CD8-positive, alpha-beta memory T cell (primary cell): Measurements from ENCODE around the gene ASH1L. TPM values are rescaled to one million over a fixed set of nuclear protein-coding genes. Genes with fewer than 3 reads are reported as not detected.

Experiments
- CTCF ChIA-PET: fragments of 350-600 bp; sonication (Branson Sonifier 250); formaldehyde crosslinking; loops from one replicate; lab custom pipeline; 2021; ENCODE audit warnings: antibody characterized with exemption; lab: Charles Lee
- POLR2A ChIA-PET: fragments of 350-600 bp; sonication (Branson Sonifier 250); formaldehyde crosslinking; loops from one replicate; lab custom pipeline; 2021; ENCODE audit warnings: antibody characterized with exemption; lab: Charles Lee
- DNase-seq, 5 donors: peaks; one replicate each; pipeline versions ENCODE4 v3.0.0 to v3.0.0-alpha.2; 2020 to 2022; ENCODE audit warnings: mixed read lengths in 1 of 5
- H3K27ac ChIP-seq: one replicate; pipeline ENCODE4 v1.7.0; 2013; ENCODE audit warnings: low read depth, mild to moderate bottlenecking, low read length, moderate library complexity
- H3K27me3 ChIP-seq: 2 replicates; pipeline ENCODE4 v1.7.0; 2013; ENCODE audit warnings: low read length, mild to moderate bottlenecking; ENCODE audit not compliant: insufficient read depth, poor library complexity, severe bottlenecking
- H3K36me3 ChIP-seq: 2 replicates; pipeline ENCODE4 v1.7.0; 2013; ENCODE audit warnings: mild to moderate bottlenecking, low read length, moderate library complexity; ENCODE audit not compliant: insufficient read depth
- H3K4me1 ChIP-seq: 2 replicates; pipeline ENCODE4 v1.7.0; 2013; ENCODE audit warnings: mild to moderate bottlenecking, low read length, moderate library complexity; ENCODE audit not compliant: insufficient read depth
- H3K4me3 ChIP-seq: 2 replicates; pipeline ENCODE4 v1.7.0; 2013; ENCODE audit warnings: mild to moderate bottlenecking, low read length
- H3K9me3 ChIP-seq: 2 replicates; pipeline ENCODE4 v1.7.0; 2013; ENCODE audit warnings: mild to moderate bottlenecking, low read length
- H3K27ac Mint-ChIP-seq, 8 donors: one replicate each; pipeline ENCODE4 v1.8.0; 2020 to 2021; ENCODE audit warnings: mixed read lengths in 8 of 8, mild to moderate bottlenecking in 6 of 8, inconsistent platforms in 3 of 8, moderate library complexity in 3 of 8
- H3K27me3 Mint-ChIP-seq, 2 donors: one replicate each; pipeline ENCODE4 v1.8.0; 2020 to 2021; ENCODE audit warnings: mixed read lengths in 2 of 2, mild to moderate bottlenecking in 1 of 2, moderate library complexity in 1 of 2
- H3K36me3 Mint-ChIP-seq, 3 donors: one replicate each; pipeline ENCODE4 v1.8.0; 2020 to 2021; ENCODE audit warnings: mixed read lengths in 3 of 3, inconsistent platforms in 1 of 3, mild to moderate bottlenecking in 1 of 3
- H3K4me1 Mint-ChIP-seq, 3 donors: one replicate each; pipeline ENCODE4 v1.8.0; 2020 to 2021; ENCODE audit warnings: mixed read lengths in 3 of 3, inconsistent platforms in 1 of 3, mild to moderate bottlenecking in 1 of 3
- H3K4me3 Mint-ChIP-seq, 7 donors: one replicate each; pipeline ENCODE4 v1.8.0; 2020 to 2021; ENCODE audit warnings: mixed read lengths in 7 of 7, mild to moderate bottlenecking in 6 of 7, moderate library complexity in 4 of 7, inconsistent platforms in 2 of 7
- H3K9me3 Mint-ChIP-seq, 5 donors: one replicate each; pipeline ENCODE4 v1.8.0; 2020 to 2022; ENCODE audit warnings: mixed read lengths in 5 of 5, mild to moderate bottlenecking in 3 of 5, moderate library complexity in 2 of 5, inconsistent platforms in 1 of 5
- polyA plus RNA-seq: library from polyadenylated mRNA; unstranded; fragments of 300-500 nt; fragmentation: Illumina TruSeq; gene quantifications from one replicate; pipeline ENCODE4 v1.2.3, GENCODE V29; 2021
- total RNA-seq, 2 experiments: library from RNA; stranded (reverse); gene quantifications; one replicate each; pipeline ENCODE4 v1.2.3, GENCODE V29; 2021

Gene ASH1L
- total and polyA plus RNA-seq, 3 experiments from 2014 or later = 25.7 to 30.5 (median 29.7) TPM

GRCh38 chr1:155322953-155323728 lies 239.5 kb downstream of the ASH1L start:
- DNase-seq = peak; percentile 79 to 87 (median 83)
- H3K4me1 Mint-ChIP-seq = peaks cover 22 to 41% (median 27%) of the 10 kb centered on the region in 3 donors
- peaks cover 0 to 2% of the 10 kb centered on the region in 2 donors for H3K27me3 Mint-ChIP-seq
- H3K36me3 Mint-ChIP-seq = peaks cover 0 to 15% (median 3%) of the 10 kb centered on the region in 3 donors
- Histone ChIP-seq H3K4me3 (peak overlapping the region; percentile 97), H3K9me3 (no peaks in the 10 kb centered on the region), H3K27ac (peak overlapping the region; percentile 81), H3K4me1 (peaks cover 9% of the 10 kb centered on the region), H3K27me3 (no peaks in the 10 kb centered on the region), H3K36me3 (no peaks in the 10 kb centered on the region)
- ChIA-PET CTCF (interaction anchor here (0.6 to 6.0 kb wide), 27 partner anchors 11 to 1350 kb away, joined by 3 to 116 read pairs (median 4); partner anchors contain the start of genes CLK2, ENTREP3, FDPS and HCN3), POLR2A (interaction anchor here (0.8 to 1.4 kb wide), 6 partner anchors 15 to 114 kb away, joined by 3 to 8 read pairs (median 4); partner anchors contain the start of genes FDPS and SCAMP3)
- no peaks in the 10 kb centered on the region for H3K9me3 Mint-ChIP-seq
- peak overlapping the region; percentile 88 to 96 (median 89) for H3K4me3 Mint-ChIP-seq
- peak overlapping the region in 6 of 8 donors; percentile 46 to 93 (median 67) for H3K27ac Mint-ChIP-seq

GRCh38 chr1:155322571-155322952 lies 240.0 kb downstream of the ASH1L start:
- H3K27me3 ChIP-seq = no peaks in the 10 kb centered on the region
- peaks cover 0 to 20% (median 3%) of the 10 kb centered on the region in 3 donors for H3K36me3 Mint-ChIP-seq
- H3K36me3 ChIP-seq = no peaks in the 10 kb centered on the region
- H3K27ac Mint-ChIP-seq = peak overlapping the region in 4 of 8 donors; percentile 17 to 75 (median 37)
- H3K4me3 Mint-ChIP-seq = peak overlapping the region; percentile 62 to 96 (median 76)
- H3K27ac ChIP-seq = no peak overlapping the region
- DNase-seq = no peak
- H3K27me3 Mint-ChIP-seq = peaks cover 0 to 2% of the 10 kb centered on the region in 2 donors
- no peaks in the 10 kb centered on the region for H3K9me3 Mint-ChIP-seq
- H3K9me3 ChIP-seq = no peaks in the 10 kb centered on the region
- POLR2A ChIA-PET = interaction anchor here (1.0 to 3.3 kb wide), 2 partner anchors 15 to 49 kb away, joined by 3 to 11 read pairs; partner anchors contain the start of genes CLK2 and FDPS
- H3K4me3 ChIP-seq = no peak overlapping the region
- peaks cover 9% of the 10 kb centered on the region for H3K4me1 ChIP-seq
- peaks cover 22 to 41% (median 26%) of the 10 kb centered on the region in 3 donors for H3K4me1 Mint-ChIP-seq
- CTCF ChIA-PET = interaction anchor here (1.1 to 6.0 kb wide), 12 partner anchors 11 to 362 kb away, joined by 3 to 116 read pairs (median 6); partner anchors contain the start of genes CLK2, FDPS and HCN3

DNA sequence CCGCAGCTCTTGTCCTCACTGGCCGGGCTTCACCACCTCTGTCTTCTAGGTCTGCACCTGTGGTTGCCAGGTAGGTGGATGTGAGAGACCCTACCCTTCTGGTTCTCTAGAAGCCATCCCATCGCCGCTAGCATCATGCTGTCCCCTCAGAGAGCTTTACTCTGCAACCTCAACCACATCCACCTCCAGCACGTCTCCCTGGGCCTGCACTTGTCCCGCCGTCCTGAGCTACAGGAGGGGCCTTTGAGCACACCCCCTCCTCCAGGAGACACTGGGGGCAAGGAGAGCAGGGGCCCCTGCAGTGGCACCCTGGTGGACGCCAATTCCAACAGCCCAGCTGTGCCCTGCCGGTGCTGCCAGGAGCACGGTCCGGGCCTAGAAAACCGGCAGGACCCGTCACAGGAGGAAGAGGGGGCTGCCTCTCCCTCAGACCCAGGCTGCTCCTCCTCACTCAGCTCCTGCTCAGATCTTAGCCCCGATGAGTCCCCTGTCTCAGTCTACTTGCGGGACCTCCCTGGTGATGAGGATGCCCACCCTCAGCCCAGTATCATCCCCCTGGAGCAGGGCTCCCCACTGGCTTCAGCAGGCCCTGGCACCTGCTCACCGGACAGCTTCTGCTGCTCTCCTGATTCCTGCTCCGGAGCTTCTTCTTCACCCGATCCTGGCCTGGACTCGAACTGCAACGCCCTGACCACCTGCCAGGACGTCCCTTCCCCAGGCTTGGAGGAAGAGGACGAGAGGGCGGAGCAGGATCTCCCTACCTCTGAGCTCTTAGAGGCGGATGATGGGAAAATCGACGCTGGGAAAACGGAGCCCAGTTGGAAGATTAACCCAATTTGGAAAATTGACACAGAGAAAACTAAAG lies 240.7 kb downstream of the ASH1L start:
- Histone ChIP-seq H3K36me3 (no peaks in the 10 kb centered on the region), H3K27ac (no peak overlapping the region), H3K27me3 (no peaks in the 10 kb centered on the region), H3K4me3 (no peak overlapping the region), H3K4me1 (peaks cover 9% of the 10 kb centered on the region), H3K9me3 (no peaks in the 10 kb centered on the region)
- H3K4me1 Mint-ChIP-seq = peaks cover 22 to 41% (median 26%) of the 10 kb centered on the region in 3 donors
- peaks cover 0 to 2% of the 10 kb centered on the region in 2 donors for H3K27me3 Mint-ChIP-seq
- CTCF ChIA-PET = interaction anchor here (0.6 to 6.0 kb wide), 12 partner anchors 10 to 115 kb away, joined by 3 to 116 read pairs (median 4); partner anchors contain the start of genes CLK2, FDPS and HCN3
- H3K4me3 Mint-ChIP-seq = peak overlapping the region; percentile 62 to 96 (median 76)
- DNase-seq = no peak
- POLR2A ChIA-PET = interaction anchor here (1.0 to 3.3 kb wide), 2 partner anchors 14 to 49 kb away, joined by 3 to 11 read pairs; partner anchors contain the start of genes CLK2 and FDPS
- no peaks in the 10 kb centered on the region for H3K9me3 Mint-ChIP-seq
- peaks cover 0 to 21% (median 3%) of the 10 kb centered on the region in 3 donors for H3K36me3 Mint-ChIP-seq
- peak overlapping the region in 3 of 8 donors; percentile 17 to 75 (median 45) for H3K27ac Mint-ChIP-seq

DNA sequence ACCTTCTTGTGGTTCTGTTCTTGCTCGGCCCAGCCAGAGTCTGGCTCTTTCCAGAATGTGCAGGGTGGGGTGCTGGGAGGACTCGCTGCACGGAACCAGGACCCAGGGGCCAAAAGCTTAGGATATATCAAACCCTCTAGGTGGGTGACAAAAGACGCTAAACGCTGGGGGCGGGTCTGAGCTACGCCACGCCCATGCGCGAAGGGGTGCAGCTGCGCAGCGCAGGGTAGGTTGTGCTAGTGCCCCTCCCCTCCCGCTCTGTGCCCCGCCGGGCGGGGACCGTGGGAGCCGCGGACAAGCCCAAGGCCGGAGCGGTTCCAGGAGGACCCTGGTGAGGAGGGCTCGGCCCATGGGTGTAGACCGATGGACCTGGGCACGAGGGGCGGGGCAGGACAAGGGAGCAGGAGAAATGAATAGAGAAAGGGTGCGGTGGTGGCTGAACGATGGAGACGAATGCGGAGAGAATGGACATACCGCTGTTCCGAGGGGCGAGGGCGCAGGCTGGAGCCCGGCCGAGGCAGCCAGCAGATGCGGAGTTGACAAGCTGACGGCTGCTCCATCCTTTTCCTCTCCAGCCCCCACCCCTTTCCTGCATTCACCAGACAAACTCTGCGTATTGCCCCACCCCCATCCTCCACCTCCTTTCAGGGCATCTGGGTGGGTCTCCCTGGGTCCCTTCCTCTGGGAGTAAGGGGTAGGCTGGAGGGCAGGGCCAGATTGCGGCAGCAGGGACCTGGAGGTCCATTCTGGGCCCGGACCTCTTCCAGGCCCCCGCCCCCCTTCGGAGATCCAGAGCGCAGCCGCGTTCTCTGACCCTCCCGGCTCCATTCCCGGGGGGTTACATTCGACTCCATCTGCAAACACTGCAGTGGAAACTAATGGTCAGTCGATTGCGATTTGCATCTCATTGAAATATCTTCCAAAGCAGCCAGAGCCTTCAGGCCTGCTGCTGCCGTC lies 241.7 kb downstream of the ASH1L start, which contains the start of gene RUSC1:
Gene RUSC1 (plus strand): TSS at position 234 of the 957 bp plus-strand sequence. CDS start 880 bp downstream, outside the sequence.
- peaks cover 0 to 24% (median 3%) of the 10 kb centered on the region in 3 donors for H3K36me3 Mint-ChIP-seq
- H3K27me3 ChIP-seq = no peaks in the 10 kb centered on the region
- peaks cover 18 to 37% (median 22%) of the 10 kb centered on the region in 3 donors for H3K4me1 Mint-ChIP-seq
- H3K36me3 ChIP-seq = no peaks in the 10 kb centered on the region
- ChIA-PET CTCF (interaction anchor here (0.6 to 6.0 kb wide), 6 partner anchors 12 to 114 kb away, joined by 3 to 116 read pairs (median 4); partner anchors contain the start of genes FDPS and HCN3), POLR2A (interaction anchor here (3.3 kb wide), 1 partner anchor 13 kb away, joined by 11 read pairs; the partner anchor contains the start of gene FDPS)
- no peaks in the 10 kb centered on the region for H3K27me3 Mint-ChIP-seq
- H3K4me1 ChIP-seq = peaks cover 9% of the 10 kb centered on the region
- H3K9me3 Mint-ChIP-seq = no peaks in the 10 kb centered on the region
- H3K27ac Mint-ChIP-seq = peak within 1 kb of the TSS in 5 of 8 donors; percentile 0 to 70 (median 28)
- H3K4me3 Mint-ChIP-seq = peak within 1 kb of the TSS; percentile 41 to 78 (median 70)
- no peak within 1 kb of the TSS for H3K27ac ChIP-seq
- peak; percentile 40 to 70 (median 60) for DNase-seq
- peak within 1 kb of the TSS; percentile 25 for H3K4me3 ChIP-seq
- H3K9me3 ChIP-seq = no peaks in the 10 kb centered on the region

DNA sequence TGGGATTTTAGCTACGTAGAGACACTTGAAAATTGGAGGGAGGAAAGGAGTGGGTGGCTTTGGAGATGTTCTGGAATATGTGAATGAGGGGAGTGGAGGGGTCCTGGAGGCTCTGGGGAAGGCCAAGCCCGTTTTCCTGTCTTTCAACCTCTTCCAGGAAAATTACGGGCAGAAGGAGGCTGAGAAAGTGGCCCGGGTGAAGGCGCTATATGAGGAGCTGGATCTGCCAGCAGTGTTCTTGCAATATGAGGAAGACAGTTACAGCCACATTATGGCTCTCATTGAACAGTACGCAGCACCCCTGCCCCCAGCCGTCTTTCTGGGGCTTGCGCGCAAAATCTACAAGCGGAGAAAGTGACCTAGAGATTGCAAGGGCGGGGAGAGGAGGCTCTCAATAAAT lies 242.4 kb downstream of the ASH1L start:
- ChIA-PET CTCF (interaction anchor here (6.0 kb wide), 1 partner anchor 70 kb away, joined by 116 read pairs; no protein-coding TSS in a partner anchor), POLR2A (interaction anchor here (3.3 kb wide), 1 partner anchor 12 kb away, joined by 11 read pairs; the partner anchor contains the start of gene FDPS)
- H3K27ac Mint-ChIP-seq = peak overlapping the region in 5 of 8 donors; percentile 0 to 70 (median 19)

GRCh38 chr1:155319536-155319935 lies 243.1 kb downstream of the ASH1L start:
- H3K9me3 ChIP-seq = no peaks in the 10 kb centered on the region

More for the DNA sequence above, 242.4 kb downstream of the ASH1L start:
- H3K4me3 ChIP-seq = peak overlapping the region; percentile 25
- H3K27me3 Mint-ChIP-seq = no peaks in the 10 kb centered on the region
- H3K27me3 ChIP-seq = no peaks in the 10 kb centered on the region
- H3K36me3 ChIP-seq = no peaks in the 10 kb centered on the region
- H3K4me3 Mint-ChIP-seq = peak overlapping the region; percentile 30 to 78 (median 70)
- H3K9me3 Mint-ChIP-seq = no peaks in the 10 kb centered on the region
- DNase-seq = no peak
- H3K27ac ChIP-seq = no peak overlapping the region
- H3K9me3 ChIP-seq = no peaks in the 10 kb centered on the region
- peaks cover 12 to 31% (median 20%) of the 10 kb centered on the region in 3 donors for H3K4me1 Mint-ChIP-seq
- peaks cover 9% of the 10 kb centered on the region for H3K4me1 ChIP-seq
- peaks cover 0 to 24% (median 3%) of the 10 kb centered on the region in 3 donors for H3K36me3 Mint-ChIP-seq

More at GRCh38 chr1:155319536-155319935, 243.1 kb downstream of the ASH1L start:
- Mint-ChIP-seq H3K9me3 (no peaks in the 10 kb centered on the region), H3K27me3 (no peaks in the 10 kb centered on the region), H3K4me3 (peak overlapping the region in 2 of 7 donors; percentile 30 to 78), H3K4me1 (peaks cover 12 to 26% (median 20%) of the 10 kb centered on the region in 3 donors), H3K36me3 (peaks cover 0 to 28% (median 3%) of the 10 kb centered on the region in 3 donors), H3K27ac (peak overlapping the region in 2 of 8 donors; percentile 28 to 47)
- no peak for DNase-seq
- POLR2A ChIA-PET = interaction anchor here (3.3 kb wide), 1 partner anchor 12 kb away, joined by 11 read pairs; the partner anchor contains the start of gene FDPS
- Histone ChIP-seq H3K36me3 (no peaks in the 10 kb centered on the region), H3K27ac (no peak overlapping the region), H3K27me3 (no peaks in the 10 kb centered on the region), H3K4me1 (peaks cover 6% of the 10 kb centered on the region), H3K4me3 (no peak overlapping the region)
- CTCF ChIA-PET = interaction anchor here (6.0 kb wide), 1 partner anchor 69 kb away, joined by 116 read pairs; no protein-coding TSS in a partner anchor
